Subcutaneous adipose tissue (tissue), 4 donors: ENCODE data around the gene TMBIM1. TPM values are rescaled to one million over a fixed set of nuclear protein-coding genes. Genes with fewer than 3 reads are reported as not detected.

Source experiments
- CTCF ChIP-seq: fragments of 450-650 bp; IDR thresholded peaks from one replicate; pipeline ENCODE4 v1.5.1; 2016; ENCODE audit warnings: low read depth, mild to moderate bottlenecking, control low read depth, antibody characterized with exemption, moderate library complexity
- total RNA-seq, 4 donors: library from RNA; depleted of rRNA; stranded (reverse); fragments of >200 nt; gene quantifications; one replicate each; pipeline ENCODE4 v1.1.0, GENCODE V29; 2016

TMBIM1 gene
- 100 to 1,000 TPM; 246 to 398 (median 281) TPM for total RNA-seq

- no peak for TF ChIP-seq CTCF
These were observed at the start of gene TMBIM1 for GRCh38 chr2:218292048-218293014. TSS of gene TMBIM1 (minus strand) at chr2:218292503. CDS start at chr2:218282141, 10,362 bp downstream.

GRCh38 chr2:218341381-218341780 lies 49.1 kb upstream of the TMBIM1 start:
- TF ChIP-seq CTCF = no peak

- no peak for TF ChIP-seq CTCF
These were observed 48.4 kb upstream of the TMBIM1 start for GRCh38 chr2:218340656-218341055.

GRCh38 chr2:218334531-218334930 lies 42.2 kb upstream of the TMBIM1 start:
- TF ChIP-seq CTCF = no peak

- no peak for TF ChIP-seq CTCF
These were observed 40.8 kb upstream of the TMBIM1 start for GRCh38 chr2:218332920-218333645.

GRCh38 chr2:218332288-218332687 lies 40.0 kb upstream of the TMBIM1 start:
- TF ChIP-seq CTCF = no peak

GRCh38 chr2:218331745-218332144 lies 39.4 kb upstream of the TMBIM1 start:
- no peak for TF ChIP-seq CTCF
